KMS-11 (cell line): Measurements from ENCODE around the gene SCAANT1.

Source experiments
- H2AFZ ChIP-seq: fragments of 200-600 bp; sonication (generic); 2 replicates; pipeline ENCODE4 v1.6.1; 2016; ENCODE audit warnings: antibody characterized with exemption, mixed run types, low read depth
- H3K27ac ChIP-seq: fragments of 200-600 bp; sonication (generic); 2 replicates; pipeline ENCODE4 v1.6.1; 2016; ENCODE audit warnings: mild to moderate bottlenecking, mixed run types
- H3K27me3 ChIP-seq: fragments of 200-600 bp; sonication (generic); 2 replicates; pipeline ENCODE4 v1.6.1; 2017; ENCODE audit warnings: mild to moderate bottlenecking, low read depth, mixed run types, moderate library complexity; ENCODE audit not compliant: insufficient read depth
- H3K36me3 ChIP-seq: fragments of 200-600 bp; sonication (generic); 2 replicates; pipeline ENCODE4 v1.6.1; 2017; ENCODE audit warnings: mild to moderate bottlenecking, mixed run types; ENCODE audit not compliant: insufficient read depth
- H3K4me1 ChIP-seq: fragments of 200-600 bp; sonication (generic); 2 replicates; pipeline ENCODE4 v1.6.1; 2016; ENCODE audit warnings: mild to moderate bottlenecking, low read depth, mixed run types; ENCODE audit not compliant: poor library complexity, severe bottlenecking
- H3K4me2 ChIP-seq: fragments of 200-600 bp; sonication (generic); 2 replicates; pipeline ENCODE4 v1.7.0; 2016; ENCODE audit warnings: mild to moderate bottlenecking, mixed run types
- H3K4me3 ChIP-seq: fragments of 200-600 bp; sonication (generic); IDR thresholded peaks from 2 replicates; pipeline ENCODE4 v1.6.1; 2017; ENCODE audit warnings: low read depth, low read length, mixed read lengths; ENCODE audit not compliant: insufficient read depth
- H3K79me2 ChIP-seq: fragments of 200-600 bp; sonication (generic); 2 replicates; pipeline ENCODE4 v1.6.1; 2016; ENCODE audit warnings: low read depth, mixed run types; ENCODE audit not compliant: insufficient read depth
- H3K9ac ChIP-seq: fragments of 200-600 bp; sonication (generic); 2 replicates; pipeline ENCODE4 v1.6.1; 2016; ENCODE audit warnings: mild to moderate bottlenecking, mixed run types
- H4K20me1 ChIP-seq: fragments of 200-600 bp; sonication (generic); 2 replicates; pipeline ENCODE4 v1.6.1; 2016; ENCODE audit warnings: mild to moderate bottlenecking, mixed run types; ENCODE audit not compliant: insufficient read depth
- TF ChIP-seq, protein P1 (sequence below): fragments of 200-600 bp; sonication (generic); conservative IDR thresholded peaks from 2 replicates; pipeline ENCODE4 v1.6.1; 2017; ENCODE audit warnings: low read depth, mild to moderate bottlenecking, antibody characterized with exemption, low read length, moderate library complexity, mixed read lengths

Gene SCAANT1

GRCh38 chr3:63886858-63887257 lies 25.3 kb downstream of the SCAANT1 start:
- H3K4me3 ChIP-seq = no peak overlapping the region
- H3K27me3 ChIP-seq = no peaks in the 10 kb centered on the region
- no peaks in the 10 kb centered on the region for H3K36me3 ChIP-seq
- no peaks in the 10 kb centered on the region for H3K4me1 ChIP-seq
- no peak overlapping the region for H3K9ac ChIP-seq
- H3K79me2 ChIP-seq = no peaks in the 10 kb centered on the region; the same call in 1 of the 2 replicates
- no peak overlapping the region for H3K4me2 ChIP-seq
- no peak overlapping the region for H2AFZ ChIP-seq
- no peak overlapping the region for H3K27ac ChIP-seq
- no peaks in the 10 kb centered on the region for H4K20me1 ChIP-seq
- TF ChIP-seq, protein P1, sequence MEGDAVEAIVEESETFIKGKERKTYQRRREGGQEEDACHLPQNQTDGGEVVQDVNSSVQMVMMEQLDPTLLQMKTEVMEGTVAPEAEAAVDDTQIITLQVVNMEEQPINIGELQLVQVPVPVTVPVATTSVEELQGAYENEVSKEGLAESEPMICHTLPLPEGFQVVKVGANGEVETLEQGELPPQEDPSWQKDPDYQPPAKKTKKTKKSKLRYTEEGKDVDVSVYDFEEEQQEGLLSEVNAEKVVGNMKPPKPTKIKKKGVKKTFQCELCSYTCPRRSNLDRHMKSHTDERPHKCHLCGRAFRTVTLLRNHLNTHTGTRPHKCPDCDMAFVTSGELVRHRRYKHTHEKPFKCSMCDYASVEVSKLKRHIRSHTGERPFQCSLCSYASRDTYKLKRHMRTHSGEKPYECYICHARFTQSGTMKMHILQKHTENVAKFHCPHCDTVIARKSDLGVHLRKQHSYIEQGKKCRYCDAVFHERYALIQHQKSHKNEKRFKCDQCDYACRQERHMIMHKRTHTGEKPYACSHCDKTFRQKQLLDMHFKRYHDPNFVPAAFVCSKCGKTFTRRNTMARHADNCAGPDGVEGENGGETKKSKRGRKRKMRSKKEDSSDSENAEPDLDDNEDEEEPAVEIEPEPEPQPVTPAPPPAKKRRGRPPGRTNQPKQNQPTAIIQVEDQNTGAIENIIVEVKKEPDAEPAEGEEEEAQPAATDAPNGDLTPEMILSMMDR = no peak

DNA sequence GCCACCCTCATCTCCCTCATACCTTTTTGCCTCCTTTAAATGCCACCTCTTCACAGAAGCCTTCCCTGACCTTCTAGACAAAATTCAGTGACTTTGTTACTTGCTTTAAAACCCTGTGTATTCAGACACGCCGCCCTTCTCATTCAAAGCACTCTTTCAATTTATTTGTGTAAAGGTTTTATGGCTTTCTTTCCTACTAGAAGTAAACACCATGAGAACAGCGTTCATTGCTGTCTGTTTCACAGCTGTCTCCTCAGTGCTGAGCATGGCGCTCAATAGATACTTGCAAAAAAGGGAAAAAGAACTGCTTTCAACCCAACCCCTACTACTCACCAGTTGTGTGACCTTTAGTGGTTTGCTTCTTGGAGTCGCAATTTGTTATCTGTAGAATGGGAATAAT lies 31.5 kb downstream of the SCAANT1 start:
- H4K20me1 ChIP-seq = no peaks in the 10 kb centered on the region
- H3K4me2 ChIP-seq = no peak overlapping the region
- H3K36me3 ChIP-seq = no peaks in the 10 kb centered on the region
- no peak overlapping the region for H3K27ac ChIP-seq
- no peak overlapping the region for H3K9ac ChIP-seq
- TF ChIP-seq, protein P1 = no peak
- peaks cover 5% of the 10 kb centered on the region for H3K4me1 ChIP-seq
- no peaks in the 10 kb centered on the region for H3K27me3 ChIP-seq
- H2AFZ ChIP-seq = no peak overlapping the region
- no peaks in the 10 kb centered on the region; the same call in 1 of the 2 replicates for H3K79me2 ChIP-seq
- H3K4me3 ChIP-seq = no peak overlapping the region

DNA sequence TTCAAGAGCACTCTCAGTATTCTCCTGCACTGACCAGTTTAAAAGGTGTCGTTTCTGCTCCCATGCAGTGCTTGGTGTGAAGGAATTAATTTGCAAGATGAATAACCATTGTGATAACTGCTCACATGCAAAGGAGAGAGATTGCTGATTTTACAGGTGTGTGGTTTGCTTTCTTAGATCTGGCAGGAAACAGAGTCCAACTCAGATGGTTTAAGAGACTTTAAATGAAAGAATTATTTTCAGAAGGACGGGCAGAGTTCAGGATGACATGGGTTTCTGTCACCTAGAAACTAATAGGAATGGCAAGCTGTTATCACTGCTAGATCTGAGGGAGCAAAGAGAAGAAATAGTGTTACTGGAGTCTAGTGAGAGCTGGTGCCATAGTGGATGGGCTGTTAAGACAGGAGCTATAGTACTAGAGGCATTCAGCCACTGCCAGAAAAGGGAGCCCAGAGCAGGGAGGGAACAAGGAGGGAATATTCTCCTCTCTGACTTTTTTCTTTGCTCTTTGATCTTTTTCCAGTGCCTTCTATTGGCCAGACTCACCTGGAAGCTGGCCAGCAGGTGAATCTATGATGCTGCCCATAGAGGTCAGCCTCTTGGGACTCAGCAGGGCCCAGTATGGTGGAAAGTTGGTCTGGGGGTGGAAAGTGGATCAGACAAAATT lies 33.7 kb downstream of the SCAANT1 start:
- no peaks in the 10 kb centered on the region for H4K20me1 ChIP-seq
- no peaks in the 10 kb centered on the region; the same call in 1 of the 2 replicates for H3K79me2 ChIP-seq
- peaks cover 5% of the 10 kb centered on the region for H3K4me1 ChIP-seq
- H3K4me2 ChIP-seq = no peak overlapping the region
- TF ChIP-seq, protein P1 = no peak
- no peak overlapping the region for H3K27ac ChIP-seq
- H3K36me3 ChIP-seq = no peaks in the 10 kb centered on the region
- no peak overlapping the region for H3K4me3 ChIP-seq
- H3K9ac ChIP-seq = no peak overlapping the region
- H3K27me3 ChIP-seq = no peaks in the 10 kb centered on the region
- H2AFZ ChIP-seq = no peak overlapping the region

DNA sequence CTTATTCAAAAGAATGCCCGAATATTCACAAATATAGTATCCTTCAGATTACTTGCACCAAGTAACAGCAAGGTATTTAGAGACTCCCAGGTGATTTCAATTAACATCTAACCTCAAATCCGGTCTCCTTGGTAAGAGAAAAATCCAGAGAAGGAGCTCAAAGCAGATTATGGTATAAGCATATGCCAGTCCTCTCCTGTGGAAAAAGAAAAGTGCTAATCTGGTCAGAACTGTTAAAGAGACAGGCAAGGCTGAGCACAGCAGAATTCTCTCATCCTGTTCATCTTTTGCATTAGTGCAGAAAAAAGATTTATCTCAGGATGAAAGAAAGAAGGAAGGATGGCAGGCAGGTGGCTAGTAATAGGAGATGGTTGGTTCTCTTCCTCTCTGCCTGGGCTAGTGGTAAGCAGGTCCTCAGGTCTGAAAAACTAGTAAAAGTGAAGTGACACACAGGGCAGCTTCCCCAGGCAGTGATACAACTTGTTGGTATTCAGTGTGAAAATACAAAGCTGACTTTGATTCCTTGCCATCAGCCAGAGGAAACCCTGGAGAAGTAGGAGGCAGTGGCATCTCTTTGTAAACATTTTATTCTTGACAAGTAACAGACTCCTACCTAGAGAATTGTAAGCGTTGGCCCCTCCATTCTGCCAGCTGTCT lies 34.3 kb downstream of the SCAANT1 start:
- H3K79me2 ChIP-seq = no peaks in the 10 kb centered on the region; the same call in 1 of the 2 replicates
- H4K20me1 ChIP-seq = no peaks in the 10 kb centered on the region
- H3K4me3 ChIP-seq = no peak overlapping the region
- H2AFZ ChIP-seq = no peak overlapping the region
- TF ChIP-seq, protein P1 = no peak
- no peaks in the 10 kb centered on the region for H3K36me3 ChIP-seq
- peaks cover 5% of the 10 kb centered on the region for H3K4me1 ChIP-seq
- no peaks in the 10 kb centered on the region for H3K27me3 ChIP-seq
- no peak overlapping the region for H3K27ac ChIP-seq
- H3K4me2 ChIP-seq = no peak overlapping the region
- H3K9ac ChIP-seq = no peak overlapping the region
